ENCODE measurements around the gene CCNG2. TPM values are rescaled to one million over a fixed set of nuclear protein-coding genes. Genes with fewer than 3 reads are reported as not detected.

Gene CCNG2
- total RNA-seq, 5 donors from 2014 or later (not counting 1 experiment from before 2014, with no cell fraction given) = 18.9 to 25.5 (median 23.0) TPM

DNA sequence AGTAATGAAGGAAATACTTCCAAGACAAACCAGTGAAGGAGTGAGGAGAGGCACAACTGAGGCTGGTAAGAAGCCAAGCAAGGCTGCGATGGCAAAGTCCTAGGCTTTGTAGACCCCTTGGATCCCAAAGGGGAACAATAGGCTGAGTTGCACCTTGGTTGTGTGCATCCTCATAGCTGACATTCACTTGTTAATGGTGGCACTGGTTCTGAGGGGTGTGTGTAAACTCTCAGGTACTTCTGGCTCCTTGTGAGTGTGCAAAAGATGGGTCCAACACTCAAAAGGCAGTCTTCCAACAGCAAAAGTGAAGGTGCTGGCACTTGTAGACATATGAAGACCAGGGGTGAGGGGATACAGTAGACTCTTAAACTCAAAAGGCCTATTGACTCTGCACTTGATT, 60.5 kb downstream of the CCNG2 start:
- Mint-ChIP-seq H3K4me3 (no peak overlapping the region), H3K4me1 (no peaks in the 10 kb centered on the region), H3K27me3 (no peaks in the 10 kb centered on the region), H3K36me3 (no peaks in the 10 kb centered on the region), H3K9me3 (no peaks in the 10 kb centered on the region), H3K27ac (no peak overlapping the region)
- ATAC-seq (replicated peaks in 1 of 4) (no peak), DNase-seq (no peak)
- Histone ChIP-seq H3K27ac (ENCODE audit: low read length) (no peak overlapping the region), H3K4me3 (ENCODE audit: control insufficient read depth in 1 of 2, extremely low read depth in 1 of 2, low read length in 1 of 2) (no peak overlapping the region), H3K36me3 (ENCODE audit: control insufficient read depth in 2 of 2, extremely low read depth in 1 of 2, insufficient read depth in 1 of 2, low read length in 1 of 2) (no peaks in the 10 kb centered on the region), H3K4me1 (ENCODE audit: control insufficient read depth in 1 of 2, extremely low read depth in 1 of 2, insufficient read depth in 2 of 2, low read length in 2 of 2) (no peaks in the 10 kb centered on the region), H3K27me3 (replicated peaks in 1 of 2; ENCODE audit: control insufficient read depth in 2 of 2, extremely low read depth in 1 of 2, insufficient read depth in 2 of 2, low read length in 1 of 2) (peaks cover 0 to 3% of the 10 kb centered on the region in 2 experiments), H3K9me3 (no peaks in the 10 kb centered on the region)
- CTCF ChIA-PET = no interaction called here
- POLR2A ChIA-PET = no interaction called here
- 86% methylated on average over 1 of the region's 1 CpG for WGBS (ENCODE audit: insufficient coverage)

- no peak overlapping the region for H3K27ac ChIP-seq (ENCODE audit: low read length)
- Mint-ChIP-seq H3K4me1 (no peaks in the 10 kb centered on the region), H3K36me3 (no peaks in the 10 kb centered on the region), H3K4me3 (no peak overlapping the region), H3K27me3 (peaks cover 1 to 3% of the 10 kb centered on the region in 2 donors), H3K27ac (no peak overlapping the region), H3K9me3 (no peaks in the 10 kb centered on the region)
- H3K4me1 ChIP-seq (ENCODE audit: control insufficient read depth in 1 of 2, extremely low read depth in 1 of 2, insufficient read depth in 2 of 2, low read length in 2 of 2) = no peaks in the 10 kb centered on the region
- POLR2A ChIA-PET = no interaction called here
- no peak overlapping the region for H3K4me3 ChIP-seq (ENCODE audit: control insufficient read depth in 1 of 2, extremely low read depth in 1 of 2, low read length in 1 of 2)
- H3K36me3 ChIP-seq (ENCODE audit: control insufficient read depth in 2 of 2, extremely low read depth in 1 of 2, insufficient read depth in 1 of 2, low read length in 1 of 2) = no peaks in the 10 kb centered on the region
- H3K27me3 ChIP-seq (replicated peaks in 1 of 2; ENCODE audit: control insufficient read depth in 2 of 2, extremely low read depth in 1 of 2, insufficient read depth in 2 of 2, low read length in 1 of 2) = peaks cover 0 to 3% of the 10 kb centered on the region in 2 experiments
- CTCF ChIA-PET = no interaction called here
- no CpG with 5 or more reads among the region's 2 CpGs for WGBS (ENCODE audit: insufficient coverage)
- DNase-seq (no peak), ATAC-seq (replicated peaks in 1 of 4) (no peak)
- H3K9me3 ChIP-seq = no peaks in the 10 kb centered on the region
These were observed 62.3 kb downstream of the CCNG2 start for GRCh38 chr4:77219266-77219665.

Other genes with a start within 250 kb of the CCNG2 start
- gene SEPTIN11, start 207.5 kb upstream of the CCNG2 start, total RNA-seq = 10 to 100 TPM; 20.9 to 25.0 (median 22.8) TPM
- 100 to 1,000 TPM; 229 to 359 (median 256) TPM for gene CCNI, start 81.2 kb upstream of the CCNG2 start, total RNA-seq

Measured in T-cell (primary cell).